Activated CD4-positive, alpha-beta T cell treated with anti-CD3 and anti-CD28 coated beads, Interleukin-2, Interleukin-6, amounts not matched to agents 100 ng/mL and 50 ng/mL, durations not matched to agents 16 hours and 8 hours (primary cell): Measurements from ENCODE around the gene CLDN6.

Source experiments
- DNase-seq: peaks from one replicate; pipeline ENCODE4 v3.0.0-alpha.2; 2020

CLDN6 gene

GRCh38 chr16:3026609-3027488 is 8.9 kb upstream of the CLDN6 start:
- DNase-seq = no peak

GRCh38 chr16:3026003-3026378 is 8.0 kb upstream of the CLDN6 start:
- DNase-seq = no peak

DNA sequence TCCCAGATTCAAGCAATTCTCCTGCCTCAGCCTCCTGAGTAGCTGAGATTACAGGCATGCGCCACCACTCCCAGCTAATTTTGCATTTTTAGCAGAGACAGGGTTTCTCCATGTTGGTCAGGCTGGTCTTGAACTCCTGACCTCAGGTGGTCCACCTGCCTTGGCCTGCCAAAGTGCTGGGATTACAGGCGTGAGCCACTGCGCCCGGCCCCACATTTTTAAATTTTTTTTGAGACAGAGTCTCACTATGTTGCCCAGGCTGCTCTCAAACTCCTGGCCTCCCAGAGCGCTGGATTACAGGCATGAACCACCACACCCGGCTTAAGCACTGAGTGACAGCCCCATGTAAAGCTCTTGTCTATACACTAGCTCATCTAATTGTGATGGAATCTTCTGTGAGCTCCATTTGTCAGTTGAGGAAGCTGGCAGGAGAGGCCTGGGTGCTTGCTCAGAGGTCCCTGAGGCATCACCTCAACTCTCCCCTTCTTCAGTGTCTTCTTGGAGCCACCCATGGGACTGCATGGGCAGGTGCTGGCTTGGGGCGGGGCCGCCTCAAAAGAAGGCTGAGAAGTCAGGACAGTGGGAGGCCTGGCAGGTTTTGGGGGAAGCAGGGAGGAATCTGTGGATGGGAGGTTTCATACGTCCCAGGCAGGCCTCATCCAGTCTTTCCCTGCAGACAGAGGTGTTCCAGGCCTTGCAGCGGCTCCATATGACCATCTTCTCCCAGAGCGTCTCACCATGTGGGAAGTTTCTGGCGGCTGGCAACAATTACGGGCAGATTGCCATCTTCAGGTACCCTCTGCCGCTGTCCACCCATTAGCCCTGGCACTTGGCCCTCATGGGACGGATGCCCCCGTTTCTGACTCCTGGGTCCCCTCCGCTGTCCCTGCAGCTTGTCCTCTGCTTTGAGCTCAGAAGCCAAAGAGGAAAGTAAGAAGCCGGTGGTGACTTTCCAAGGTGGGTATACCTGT is 7.3 kb upstream of the CLDN6 start:
- DNase-seq = no peak

- DNase-seq = peak; percentile 98
Measured at GRCh38 chr16:3023669-3024478, 5.9 kb upstream of the CLDN6 start, which contains the start of the genes HCFC1R1 and THOC6. Gene HCFC1R1 (minus strand): TSS chr16:3023942. CDS start chr16:3023941, 1 bp downstream. Gene THOC6 (plus strand): TSS chr16:3024035. CDS start chr16:3024327, 292 bp downstream.

DNA sequence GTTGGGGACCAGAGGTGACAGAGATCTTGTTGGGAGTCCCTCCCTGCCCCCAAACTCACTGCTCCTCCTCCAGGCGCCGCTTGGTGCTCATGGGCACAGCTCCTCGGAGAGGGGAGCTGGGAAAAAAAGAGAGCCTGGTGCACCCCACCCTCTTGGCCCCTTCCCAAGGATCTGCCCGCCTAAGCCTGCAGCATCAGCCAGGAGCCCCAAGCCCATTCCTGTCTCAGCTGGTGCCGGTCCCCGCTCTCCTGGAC is 5.4 kb upstream of the CLDN6 start:
- DNase-seq = peak; percentile 38

GRCh38 chr16:3022684-3023414 is 4.9 kb upstream of the CLDN6 start:
- peak; percentile 33 for DNase-seq

DNA sequence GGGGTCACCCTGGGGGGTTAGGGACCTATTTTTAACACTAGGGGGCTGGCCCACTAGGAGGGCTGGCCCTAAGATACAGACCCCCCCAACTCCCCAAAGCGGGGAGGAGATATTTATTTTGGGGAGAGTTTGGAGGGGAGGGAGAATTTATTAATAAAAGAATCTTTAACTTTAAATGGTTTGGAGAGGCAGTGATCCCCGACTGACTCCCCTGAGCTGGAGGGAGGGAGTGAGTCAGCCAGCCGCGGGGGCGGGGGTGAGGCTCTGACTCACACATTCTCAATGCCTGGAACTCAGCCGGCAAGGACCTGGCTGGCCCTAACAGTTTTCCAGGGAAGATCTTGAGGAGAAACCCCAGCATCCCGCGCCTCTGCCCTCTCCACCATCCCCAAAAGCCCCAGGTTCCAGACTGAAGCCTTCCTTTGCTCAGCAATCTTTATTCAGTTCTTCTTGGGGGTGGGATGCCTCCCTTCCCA is 4.3 kb upstream of the CLDN6 start:
- peak; percentile 89 for DNase-seq

- peak; percentile 81 for DNase-seq
Measured at GRCh38 chr16:3021449-3022207, 3.6 kb upstream of the CLDN6 start.

GRCh38 chr16:3020604-3021448 is 2.8 kb upstream of the CLDN6 start:
- DNase-seq = peak; percentile 38

DNA sequence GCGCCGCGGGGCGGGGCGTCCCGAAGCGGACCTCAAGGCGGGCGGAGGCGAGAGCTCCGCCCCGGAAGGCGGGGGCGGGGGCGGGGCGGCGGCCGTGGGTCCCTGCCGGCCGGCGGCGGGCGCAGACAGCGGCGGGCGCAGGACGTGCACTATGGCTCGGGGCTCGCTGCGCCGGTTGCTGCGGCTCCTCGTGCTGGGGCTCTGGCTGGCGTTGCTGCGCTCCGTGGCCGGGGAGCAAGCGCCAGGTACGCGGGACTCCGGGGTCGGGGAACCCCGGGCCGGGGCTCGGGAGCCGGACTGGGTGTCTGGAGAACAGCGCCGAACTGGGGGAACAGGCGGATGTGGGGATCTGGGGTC is 2.2 kb upstream of the CLDN6 start, which contains the start of gene TNFRSF12A:
TNFRSF12A (plus strand) TSS at position 122 of the 357 bp plus-strand sequence; CDS start at position 152, 30 bp downstream.
- DNase-seq = peak; percentile 86

GRCh38 chr16:3019594-3020246 is 1.7 kb upstream of the CLDN6 start:
- DNase-seq = no peak

GRCh38 chr16:3017344-3017743 is 639 bp downstream of the CLDN6 start:
- no peak for DNase-seq

- DNase-seq = no peak
Measured at GRCh38 chr16:3015865-3016521, 2.0 kb downstream of the CLDN6 start.

GRCh38 chr16:3014971-3015370 is 3.0 kb downstream of the CLDN6 start:
- no peak for DNase-seq

- no peak for DNase-seq
Measured at GRCh38 chr16:3013998-3014690, 3.8 kb downstream of the CLDN6 start.

GRCh38 chr16:3013491-3013951 is 4.5 kb downstream of the CLDN6 start:
- DNase-seq = no peak

DNA sequence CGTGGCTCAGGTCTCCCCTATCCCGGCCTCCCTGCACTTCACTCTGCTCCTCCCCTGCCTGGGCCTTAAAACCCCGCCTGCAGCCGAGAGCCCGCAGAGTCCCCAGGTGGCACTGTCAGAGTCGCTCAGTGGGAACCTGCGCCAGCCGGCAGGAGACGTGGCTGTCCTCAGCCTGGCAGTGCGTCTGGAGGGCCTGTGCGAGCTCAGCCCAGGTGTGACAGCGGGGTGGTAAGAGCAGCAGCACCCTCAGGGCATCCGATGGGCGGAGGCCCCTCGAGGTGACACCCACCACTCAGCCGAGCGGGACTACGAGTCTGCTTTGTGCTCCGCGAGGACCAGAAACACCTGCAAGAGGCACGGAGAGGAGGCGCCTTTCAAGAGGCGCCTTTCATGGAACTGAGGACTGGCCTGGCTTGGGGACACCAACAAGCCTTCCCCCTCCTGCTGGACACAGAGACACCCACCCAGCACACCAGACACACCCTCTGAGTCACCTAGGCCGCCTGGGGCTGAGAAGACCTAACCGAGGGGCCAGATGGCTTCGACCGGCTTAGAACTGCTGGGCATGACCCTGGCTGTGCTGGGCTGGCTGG is 5.1 kb downstream of the CLDN6 start, which contains the start of gene CLDN9:
CLDN9 (plus strand) TSS at position 96 of the 593 bp plus-strand sequence; CDS start at position 536, 440 bp downstream.
- no peak for DNase-seq

DNA sequence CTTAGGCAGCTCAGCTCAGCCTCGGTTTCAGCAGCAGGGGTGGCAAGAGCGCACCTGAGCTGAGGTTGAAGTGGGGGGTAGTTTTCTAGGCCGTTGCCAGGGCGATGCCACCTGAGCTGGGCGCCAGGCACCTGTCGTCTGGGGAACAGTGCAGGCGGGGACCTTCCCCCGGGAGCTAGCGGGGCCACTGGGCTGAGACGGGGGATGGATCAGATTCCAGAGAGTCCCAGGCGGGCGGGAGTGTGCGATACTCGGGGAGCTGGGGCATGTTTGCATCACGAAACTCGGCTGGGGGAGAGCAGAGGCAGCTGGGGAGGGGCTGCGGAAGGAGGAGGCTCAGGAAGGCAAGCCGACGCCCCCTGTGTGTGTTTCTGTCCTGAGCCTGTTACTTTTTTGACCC is 5.7 kb downstream of the CLDN6 start:
- DNase-seq = no peak
